Loucy (cell line): ENCODE data around the gene ZBTB3.
A peak's percentile ranks its signal among the peaks of the same experiment; 100 is the strongest.

Source experiments
- H2AFZ ChIP-seq: fragments of 200-600 bp; sonication (generic); 2 replicates; pipeline ENCODE4 v1.6.0; 2016; ENCODE audit warnings: antibody characterized with exemption, mild to moderate bottlenecking, low read length, moderate library complexity
- H3F3A ChIP-seq: fragments of 200-600 bp; 2 replicates; pipeline ENCODE4 v1.6.0; 2016; ENCODE audit warnings: antibody characterized with exemption, low read depth, mild to moderate bottlenecking
- H3K27me3 ChIP-seq: fragments of 200-600 bp; sonication (generic); 2 replicates; pipeline ENCODE4 v1.6.1; 2014; ENCODE audit warnings: low read length, mild to moderate bottlenecking; ENCODE audit not compliant: insufficient read depth, poor library complexity, severe bottlenecking
- H3K36me3 ChIP-seq: fragments of 200-600 bp; sonication (generic); 2 replicates; pipeline ENCODE4 v1.6.1; 2016; ENCODE audit warnings: low read length; ENCODE audit not compliant: insufficient read depth
- H3K4me1 ChIP-seq: fragments of 200-600 bp; sonication (generic); 2 replicates; pipeline ENCODE4 v1.5.1; 2014; ENCODE audit warnings: low read length, mild to moderate bottlenecking; ENCODE audit not compliant: insufficient read depth, poor library complexity, severe bottlenecking
- H3K4me2 ChIP-seq: fragments of 200-600 bp; sonication (generic); 2 replicates; pipeline ENCODE4 v1.6.0; 2014; ENCODE audit warnings: antibody characterized with exemption, low read length, low read depth, mild to moderate bottlenecking; ENCODE audit not compliant: poor library complexity, severe bottlenecking
- H3K4me3 ChIP-seq: fragments of 200-600 bp; sonication (generic); 2 replicates; pipeline ENCODE4 v1.5.1; 2014; ENCODE audit warnings: low read length, mild to moderate bottlenecking, mixed read lengths; ENCODE audit not compliant: poor library complexity, severe bottlenecking
- H3K79me2 ChIP-seq: fragments of 200-600 bp; sonication (generic); 2 replicates; pipeline ENCODE4 v1.6.1; 2014; ENCODE audit warnings: low read length; ENCODE audit not compliant: insufficient read depth
- H3K9ac ChIP-seq: fragments of 200-600 bp; sonication (generic); 2 replicates; pipeline ENCODE4 v1.6.0; 2014; ENCODE audit warnings: mild to moderate bottlenecking, low read depth, low read length, moderate library complexity; ENCODE audit not compliant: poor library complexity, severe bottlenecking
- H3K9me2 ChIP-seq: fragments of 200-600 bp; sonication (generic); replicated peaks from 2 replicates; pipeline ENCODE4 v1.6.1; 2016; ENCODE audit warnings: low read depth, low read length, mixed read lengths
- H3K9me3 ChIP-seq: fragments of 200-600 bp; sonication (generic); 2 replicates; pipeline ENCODE4 v1.6.1; 2014; ENCODE audit warnings: mild to moderate bottlenecking, antibody characterized with exemption, low read length, low read depth; ENCODE audit not compliant: insufficient read depth
- H4K20me1 ChIP-seq: fragments of 200-600 bp; sonication (generic); 2 replicates; pipeline ENCODE4 v1.6.0; 2014; ENCODE audit warnings: antibody characterized with exemption, low read length, mild to moderate bottlenecking; ENCODE audit not compliant: insufficient read depth, poor library complexity, severe bottlenecking
- EZH2phosphoT487 ChIP-seq: fragments of 200-600 bp; IDR thresholded peaks from 2 replicates; pipeline ENCODE4 v1.6.1; 2018; ENCODE audit warnings: antibody characterized with exemption, mild to moderate bottlenecking, moderate library complexity, borderline replicate concordance
- TF ChIP-seq, protein P1 (sequence below): fragments of 200-600 bp; sonication (generic); conservative IDR thresholded peaks from 2 replicates; pipeline ENCODE4 v1.5.1; 2014; ENCODE audit warnings: mild to moderate bottlenecking, antibody characterized with exemption, low read length

ZBTB3 gene

DNA sequence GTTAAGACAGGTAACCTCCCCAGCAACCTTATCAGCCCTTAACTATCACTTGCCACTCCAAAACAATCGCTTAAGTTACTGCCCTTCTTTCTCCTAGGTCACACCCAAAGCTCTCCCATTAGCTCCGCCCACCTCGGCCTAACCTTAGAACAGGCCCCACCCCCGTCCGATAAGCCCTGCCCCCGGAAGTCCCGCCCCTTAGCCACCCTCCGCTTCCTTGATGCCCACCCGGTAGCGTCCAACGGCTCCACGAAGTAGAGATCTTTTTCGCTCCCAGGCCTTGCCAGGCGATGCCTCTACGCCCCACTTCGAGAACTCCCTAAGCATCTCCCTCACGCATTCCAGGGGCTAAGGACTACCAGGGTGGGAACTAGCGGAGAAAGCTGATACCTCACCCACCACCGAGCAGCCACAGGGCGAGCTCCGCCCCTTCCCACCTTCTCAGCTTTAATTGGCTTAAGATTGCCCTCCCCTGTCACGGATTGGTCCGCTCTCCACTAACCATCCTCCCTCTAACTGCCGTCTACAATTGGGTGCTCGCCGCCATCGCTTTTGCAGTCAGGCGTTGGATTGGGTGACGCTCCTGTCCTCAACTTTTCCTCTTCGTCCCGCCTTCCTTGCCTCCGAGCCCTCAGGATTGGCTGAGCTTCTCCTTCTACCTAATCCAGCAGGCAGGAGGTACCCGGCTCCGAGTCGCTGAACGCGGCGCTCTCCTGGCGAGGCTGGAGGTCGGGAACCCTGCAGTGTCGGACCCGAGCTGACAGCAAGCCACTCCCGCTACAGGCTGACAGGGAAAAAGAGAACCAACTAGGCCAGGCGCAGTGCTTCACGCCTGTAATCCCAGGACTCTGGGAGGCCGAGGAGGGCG lies at the start of gene ZBTB3:
ZBTB3 (minus strand) TSS at position 425 of the 868 bp plus-strand sequence. CDS start 496 bp downstream, outside the sequence.
- Histone ChIP-seq H3K9me2 (no peaks in the 10 kb centered on the region), H3K4me2 (peak within 1 kb of the TSS; percentile 84), H3K9me3 (no peaks in the 10 kb centered on the region), H3K79me2 (peaks cover 19% of the 10 kb centered on the region; the same call in 1 of the 2 replicates), H3K27me3 (no peaks in the 10 kb centered on the region), H3F3A (no peaks in the 10 kb centered on the region), H2AFZ (peak within 1 kb of the TSS; percentile 90), H3K4me1 (peaks cover 17% of the 10 kb centered on the region), H4K20me1 (peaks cover 5% of the 10 kb centered on the region), H3K36me3 (no peaks in the 10 kb centered on the region), H3K4me3 (peak within 1 kb of the TSS; percentile 78), H3K9ac (peak within 1 kb of the TSS; percentile 72)
- TF ChIP-seq, protein P1, sequence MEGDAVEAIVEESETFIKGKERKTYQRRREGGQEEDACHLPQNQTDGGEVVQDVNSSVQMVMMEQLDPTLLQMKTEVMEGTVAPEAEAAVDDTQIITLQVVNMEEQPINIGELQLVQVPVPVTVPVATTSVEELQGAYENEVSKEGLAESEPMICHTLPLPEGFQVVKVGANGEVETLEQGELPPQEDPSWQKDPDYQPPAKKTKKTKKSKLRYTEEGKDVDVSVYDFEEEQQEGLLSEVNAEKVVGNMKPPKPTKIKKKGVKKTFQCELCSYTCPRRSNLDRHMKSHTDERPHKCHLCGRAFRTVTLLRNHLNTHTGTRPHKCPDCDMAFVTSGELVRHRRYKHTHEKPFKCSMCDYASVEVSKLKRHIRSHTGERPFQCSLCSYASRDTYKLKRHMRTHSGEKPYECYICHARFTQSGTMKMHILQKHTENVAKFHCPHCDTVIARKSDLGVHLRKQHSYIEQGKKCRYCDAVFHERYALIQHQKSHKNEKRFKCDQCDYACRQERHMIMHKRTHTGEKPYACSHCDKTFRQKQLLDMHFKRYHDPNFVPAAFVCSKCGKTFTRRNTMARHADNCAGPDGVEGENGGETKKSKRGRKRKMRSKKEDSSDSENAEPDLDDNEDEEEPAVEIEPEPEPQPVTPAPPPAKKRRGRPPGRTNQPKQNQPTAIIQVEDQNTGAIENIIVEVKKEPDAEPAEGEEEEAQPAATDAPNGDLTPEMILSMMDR = no peak
- TF ChIP-seq EZH2phosphoT487 = no peak

DNA sequence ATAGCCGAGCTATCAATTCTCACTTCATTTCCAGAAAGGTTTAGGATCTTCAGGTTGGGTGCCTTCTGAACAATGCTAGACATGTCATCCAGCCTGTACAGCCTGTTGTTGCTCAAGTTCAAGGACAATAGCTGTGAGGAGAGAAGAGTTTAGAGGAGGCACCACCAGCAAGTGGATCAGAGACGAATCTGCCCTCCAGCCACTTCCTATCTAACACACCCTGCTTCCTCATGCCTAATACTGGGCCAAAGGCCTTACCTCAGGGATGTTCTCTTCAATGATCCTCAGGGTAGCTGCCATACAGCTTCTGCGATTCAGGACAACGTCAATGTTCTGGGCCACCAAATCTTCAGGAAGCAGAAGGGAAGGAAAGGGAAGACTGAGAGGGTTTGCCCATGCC lies 47.1 kb upstream of the ZBTB3 start:
- TF ChIP-seq, protein P1 = no peak
- TF ChIP-seq EZH2phosphoT487 = no peak
- H3K9me3 ChIP-seq = no peaks in the 10 kb centered on the region
- no peaks in the 10 kb centered on the region for H3F3A ChIP-seq
- no peak overlapping the region for H3K9ac ChIP-seq
- H3K4me3 ChIP-seq = no peak overlapping the region
- H3K4me1 ChIP-seq = peaks cover 15% of the 10 kb centered on the region
- peaks cover 55% of the 10 kb centered on the region; the same call in 1 of the 2 replicates for H3K36me3 ChIP-seq
- H3K4me2 ChIP-seq = no peak overlapping the region
- no peak overlapping the region for H2AFZ ChIP-seq
- peaks cover 19% of the 10 kb centered on the region for H4K20me1 ChIP-seq
- H3K9me2 ChIP-seq = no peaks in the 10 kb centered on the region
- peaks cover 41% of the 10 kb centered on the region for H3K79me2 ChIP-seq
- no peaks in the 10 kb centered on the region for H3K27me3 ChIP-seq

DNA sequence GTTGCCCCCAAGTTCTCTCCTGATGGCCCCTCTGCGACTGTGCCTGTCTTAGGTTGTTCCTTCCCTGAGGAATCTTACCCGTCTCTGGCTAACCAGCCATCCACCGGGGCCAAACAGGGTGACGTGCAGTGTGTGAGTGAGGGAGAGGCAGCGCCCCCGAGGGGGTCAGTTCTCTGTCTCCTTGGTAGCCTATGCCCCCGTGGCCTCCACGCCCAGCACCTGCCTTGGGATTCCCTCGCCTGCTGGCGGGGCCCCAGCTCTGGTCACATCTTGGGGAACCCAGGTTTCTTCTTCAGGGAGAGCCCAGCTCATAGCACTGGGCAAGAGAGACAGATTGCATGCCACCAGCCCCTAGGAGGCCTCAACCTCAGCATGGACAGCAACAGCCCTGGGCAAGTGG lies 45.5 kb upstream of the ZBTB3 start:
- H4K20me1 ChIP-seq = peaks cover 14% of the 10 kb centered on the region
- H3F3A ChIP-seq = no peaks in the 10 kb centered on the region
- TF ChIP-seq, protein P1 = no peak
- no peak for TF ChIP-seq EZH2phosphoT487
- no peak overlapping the region for H3K9ac ChIP-seq
- H3K4me1 ChIP-seq = peaks cover 15% of the 10 kb centered on the region
- H2AFZ ChIP-seq = no peak overlapping the region
- peaks cover 70% of the 10 kb centered on the region for H3K36me3 ChIP-seq
- H3K9me2 ChIP-seq = no peaks in the 10 kb centered on the region
- H3K4me2 ChIP-seq = no peak overlapping the region
- H3K27me3 ChIP-seq = no peaks in the 10 kb centered on the region
- H3K4me3 ChIP-seq = no peak overlapping the region
- H3K79me2 ChIP-seq = peaks cover 35% of the 10 kb centered on the region
- H3K9me3 ChIP-seq = no peaks in the 10 kb centered on the region
